HG02623 (cell line): ENCODE data around the gene SSC5D.
A peak's percentile ranks its signal among the peaks of the same experiment; 100 is the strongest.

ENCODE experiments used
- ATAC-seq: cut with Tn5 transposase; IDR thresholded peaks from one replicate; pipeline ENCODE4 v1.9.1; 2021; ENCODE audit warnings: moderate library complexity; ENCODE audit not compliant: unreplicated experiment

SSC5D gene

DNA sequence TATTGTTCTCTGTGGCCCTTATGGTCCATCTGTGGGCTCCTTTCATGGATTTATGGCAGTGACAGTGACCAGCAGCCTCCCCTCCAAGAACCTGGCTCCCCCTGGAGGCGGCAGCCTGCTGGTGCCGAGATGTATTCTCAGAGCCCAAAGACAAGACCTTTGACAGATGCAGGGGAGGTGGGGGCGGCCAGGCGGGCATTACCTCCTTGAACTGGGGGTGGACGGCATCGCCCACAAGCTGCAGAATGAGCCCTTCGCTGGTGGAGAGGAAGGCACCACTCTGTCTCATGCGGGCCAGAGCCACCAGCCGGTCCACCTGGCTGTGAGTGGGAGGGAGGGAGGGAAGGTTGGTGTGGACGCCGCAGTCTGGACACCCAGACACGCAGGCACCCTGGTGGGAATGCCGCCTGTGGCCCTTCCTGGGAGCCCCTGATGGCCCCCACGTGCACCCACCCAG, 33.4 kb upstream of the SSC5D start:
- ATAC-seq, result no peak

DNA sequence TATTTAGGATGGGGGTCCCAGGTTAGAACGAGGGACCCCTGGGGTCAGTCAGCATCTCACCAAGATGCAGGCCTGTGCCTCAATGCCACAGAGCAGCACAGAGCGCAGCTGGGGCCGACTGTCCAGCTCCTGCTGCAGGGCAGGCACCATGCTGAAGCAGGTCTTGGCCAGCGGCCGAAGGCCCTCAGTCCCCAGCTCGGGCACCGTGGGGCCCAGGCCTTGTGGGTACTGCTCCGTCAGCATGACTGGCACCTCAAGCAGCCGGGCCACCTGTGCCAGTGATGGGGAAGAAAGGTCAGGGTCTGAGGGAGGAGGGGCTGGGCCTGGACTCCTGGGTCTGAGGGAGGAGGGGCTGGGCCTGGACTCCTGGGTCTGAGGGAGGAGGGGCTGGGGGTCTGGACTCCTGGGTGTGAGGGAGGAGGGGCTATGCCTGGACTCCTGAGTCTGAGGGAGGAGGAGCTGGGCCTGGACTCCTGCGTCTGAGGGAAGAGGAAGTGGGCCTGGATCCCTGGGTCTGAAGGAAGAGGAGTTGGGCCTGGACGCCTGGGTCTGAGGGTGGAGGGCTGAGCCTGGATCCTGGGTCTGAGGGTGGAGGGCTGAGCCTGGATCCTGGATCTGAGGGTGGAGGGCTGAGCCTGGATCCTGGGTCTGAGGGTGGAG, 32.5 kb upstream of the SSC5D start:
- ATAC-seq, result no peak

- no peak for ATAC-seq
Observed at GRCh38 chr19:55456347-55456746, 31.9 kb upstream of the SSC5D start.

- no peak for ATAC-seq
Observed at GRCh38 chr19:55457683-55458457, 30.4 kb upstream of the SSC5D start.

DNA sequence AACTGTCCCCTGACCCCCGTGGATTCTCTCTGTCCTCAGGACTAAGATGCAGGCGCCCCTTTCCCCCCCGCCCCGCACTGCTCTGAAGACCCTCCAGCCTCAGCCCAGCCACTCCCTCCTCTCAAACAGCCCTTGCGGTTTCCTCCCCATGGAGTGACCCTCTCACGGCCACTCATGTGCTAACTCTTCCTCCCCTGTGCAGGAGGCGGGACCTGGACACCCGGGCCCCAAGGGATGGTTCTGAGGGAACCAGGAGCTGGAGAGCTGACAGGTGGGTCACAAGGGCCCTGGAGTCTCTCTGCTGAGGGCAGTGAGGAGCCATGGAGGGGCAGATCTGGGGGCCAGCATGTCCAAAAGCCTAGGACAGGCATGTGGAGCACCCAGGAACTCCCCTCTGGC, 28.7 kb upstream of the SSC5D start:
- no peak for ATAC-seq

GRCh38 chr19:55459950-55460657, 28.1 kb upstream of the SSC5D start:
- ATAC-seq, result no peak

DNA sequence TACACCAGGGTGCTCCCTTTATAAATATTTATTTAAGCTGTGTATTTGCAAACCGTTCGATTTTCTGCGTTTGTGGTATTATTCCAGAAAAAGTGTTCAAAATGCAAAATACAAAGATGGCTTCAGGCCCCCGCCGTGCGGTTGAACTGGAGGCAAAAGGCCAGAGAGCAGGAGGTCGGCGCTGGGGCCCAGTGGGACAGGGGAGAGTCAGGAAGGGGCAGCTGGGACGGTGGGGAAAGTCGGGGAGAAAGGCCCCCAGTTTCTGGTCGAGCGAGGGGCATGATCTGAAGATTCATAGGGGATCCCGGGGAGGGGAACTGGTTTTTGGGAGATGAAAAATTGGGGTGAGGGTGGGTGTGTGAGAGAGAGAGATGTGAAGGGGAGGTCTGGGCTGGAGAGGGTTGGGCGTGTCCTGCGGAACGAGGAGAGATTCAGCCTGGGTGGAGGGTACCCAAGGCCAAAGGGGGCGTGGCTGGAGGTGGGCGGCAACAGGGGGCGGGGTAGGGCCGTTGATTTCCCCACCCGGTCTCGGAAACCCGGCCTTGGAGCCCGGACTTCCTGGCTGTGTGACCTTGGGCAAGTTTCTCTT, 27.5 kb upstream of the SSC5D start:
- no peak for ATAC-seq

DNA sequence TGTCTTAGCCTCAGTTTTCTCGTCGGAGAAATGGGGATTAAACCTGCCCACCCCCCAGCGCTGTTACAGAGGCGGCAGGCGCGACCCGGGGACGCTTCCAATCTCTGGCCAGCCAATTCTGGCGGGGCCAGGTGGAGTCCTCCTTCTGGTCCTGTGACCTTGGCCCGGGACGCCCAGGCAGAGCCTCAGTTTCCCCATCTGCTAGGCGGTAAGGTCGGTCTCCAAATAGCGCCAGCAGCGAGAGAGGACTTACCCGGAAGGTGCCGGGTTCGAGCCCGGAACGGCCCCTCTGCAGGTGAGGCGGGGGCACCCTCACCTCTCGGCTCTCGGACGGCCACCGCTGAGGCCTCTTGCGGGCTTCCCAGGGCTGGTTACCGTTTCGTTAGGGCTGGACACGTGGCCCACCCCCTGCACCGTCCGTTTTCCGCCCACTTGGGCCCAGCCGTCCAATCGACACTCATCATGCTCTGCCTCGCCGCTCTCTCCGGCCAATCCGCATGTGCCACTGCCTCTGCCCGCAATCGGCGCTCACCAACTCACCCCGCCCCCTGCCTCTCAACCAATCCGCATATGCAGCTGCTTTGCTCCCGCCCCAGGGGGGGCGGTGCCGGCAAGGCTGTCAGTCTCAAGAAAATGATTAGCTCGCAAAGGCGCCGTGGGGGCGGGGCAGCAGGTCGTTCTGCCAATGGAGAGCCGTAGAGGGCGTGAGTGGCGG, 26.8 kb upstream of the SSC5D start, which contains the start of gene ISOC2:
Gene ISOC2 (minus strand): TSS at position 384 of the 715 bp plus-strand sequence. CDS start 5,156 bp downstream, outside the sequence.
- ATAC-seq, result peak; percentile 86

DNA sequence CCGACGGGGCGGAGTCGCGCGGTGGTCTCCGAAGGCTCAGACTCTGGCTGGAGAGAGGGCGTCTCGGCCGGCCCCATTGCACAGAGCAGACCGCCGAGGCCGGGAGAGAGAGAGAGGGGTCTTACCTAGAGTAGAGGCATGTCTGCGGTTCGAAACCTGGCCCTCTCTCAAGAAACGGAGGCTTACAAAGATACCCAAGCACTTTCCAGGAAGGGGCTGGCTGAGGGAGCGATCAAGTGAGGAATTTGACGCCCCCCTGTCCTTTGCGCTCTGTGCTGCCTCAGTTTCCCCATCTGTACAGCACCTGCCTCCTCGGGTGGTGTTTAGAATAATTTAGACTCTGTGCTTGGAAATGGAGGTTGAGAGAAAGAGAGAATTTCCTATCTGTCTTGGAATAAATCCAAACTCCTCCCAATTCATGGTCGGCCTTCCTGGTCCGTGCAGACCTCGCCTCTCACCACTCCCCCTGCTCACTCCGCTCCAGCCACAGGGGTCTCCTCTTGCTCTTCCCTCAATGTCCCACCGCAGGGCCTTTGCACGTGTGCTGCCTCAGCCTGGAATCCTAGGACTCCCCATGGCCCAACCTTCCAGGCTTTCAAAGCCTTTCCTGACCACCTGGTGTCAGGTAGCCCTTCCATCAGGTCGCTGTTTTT, 26.1 kb upstream of the SSC5D start:
- ATAC-seq, result no peak

DNA sequence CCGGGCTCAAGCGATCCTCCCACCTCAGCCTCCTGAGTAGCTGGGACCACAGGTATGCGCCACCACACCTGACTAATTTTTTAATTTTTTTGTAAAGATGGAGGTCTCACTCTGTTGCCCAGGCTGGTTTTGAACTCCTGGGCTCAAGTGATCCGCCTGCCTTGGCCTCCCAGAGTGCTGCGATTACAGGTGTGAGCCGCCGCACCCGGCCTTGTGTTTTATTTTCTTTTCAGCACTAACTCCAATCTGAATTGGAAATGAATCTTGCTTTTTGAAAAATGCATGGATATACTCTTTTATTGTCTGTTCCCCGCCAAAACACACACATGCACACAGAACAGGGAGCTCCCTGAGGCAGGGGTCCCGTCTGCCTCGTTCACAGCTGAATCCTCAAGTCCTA, 25.5 kb upstream of the SSC5D start:
- no peak for ATAC-seq

DNA sequence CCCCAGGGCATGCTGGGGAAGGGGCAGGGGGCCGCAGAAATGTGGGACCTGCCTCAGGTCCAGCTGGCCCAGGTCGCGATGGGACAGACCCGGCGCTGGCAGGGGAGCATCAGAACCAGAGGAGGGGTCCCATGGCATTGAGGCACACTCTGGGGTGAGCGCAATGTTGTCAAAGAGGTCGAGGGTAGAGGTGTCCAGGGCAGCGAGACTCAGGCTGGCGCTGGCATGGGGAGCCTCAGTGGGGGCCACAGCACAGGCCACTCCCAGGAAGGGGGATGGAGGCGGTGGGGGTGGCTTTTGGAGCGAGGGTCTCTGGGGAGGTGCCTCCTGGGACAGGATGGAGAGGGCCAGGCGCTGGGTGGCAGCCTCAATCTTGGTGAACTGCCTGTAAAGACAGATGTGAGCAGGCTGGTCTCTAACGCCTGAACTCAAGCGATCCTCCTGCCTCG, 24.6 kb upstream of the SSC5D start:
- no peak for ATAC-seq

- no peak for ATAC-seq
Observed at GRCh38 chr19:55464039-55464661, 24.1 kb upstream of the SSC5D start.

GRCh38 chr19:55464662-55465054, 23.6 kb upstream of the SSC5D start, which contains the start of gene C19orf85:
Gene C19orf85 (minus strand): TSS chr19:55464751. CDS start chr19:55464554, 197 bp downstream.
- ATAC-seq, result no peak

GRCh38 chr19:55465460-55466240, 22.6 kb upstream of the SSC5D start:
- ATAC-seq, result no peak

DNA sequence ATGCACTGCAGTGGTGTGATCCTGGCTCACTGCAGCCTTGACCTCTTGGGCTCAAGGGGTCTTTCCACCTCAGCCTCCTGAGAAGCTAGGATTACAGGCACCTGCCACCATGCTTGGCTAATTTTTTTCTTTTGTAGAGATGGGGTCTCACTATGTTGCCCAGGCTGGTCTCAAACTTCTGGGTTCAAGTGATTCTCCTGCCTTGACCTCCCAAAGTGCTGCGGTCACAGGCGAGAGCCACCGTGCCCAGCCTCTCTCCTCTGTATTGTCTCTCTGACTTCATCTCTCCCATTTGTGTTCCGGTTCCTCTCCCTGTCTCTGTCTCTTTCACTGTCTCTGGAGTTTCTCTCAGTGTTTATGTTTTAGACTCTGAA, 22.0 kb upstream of the SSC5D start:
- ATAC-seq, result no peak

GRCh38 chr19:55467236-55468053, 20.8 kb upstream of the SSC5D start:
- ATAC-seq, result no peak

DNA sequence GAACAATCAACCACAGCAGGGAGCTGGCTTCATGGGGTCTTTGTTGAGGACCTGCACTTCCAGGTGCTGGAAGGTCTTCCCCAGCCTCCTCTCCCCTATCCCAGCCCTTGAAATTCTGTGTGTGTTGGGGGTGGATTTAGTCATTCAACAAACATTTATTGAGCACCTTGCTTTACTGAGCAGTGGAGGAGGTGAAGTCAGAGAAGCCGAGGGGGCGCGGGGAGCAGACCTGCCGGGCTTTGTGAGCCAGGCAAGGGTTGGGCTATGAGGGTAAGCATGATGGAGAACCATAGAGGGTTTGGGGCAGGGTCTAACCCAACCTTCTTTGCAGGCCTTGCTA, 20.2 kb upstream of the SSC5D start:
- ATAC-seq, result no peak

DNA sequence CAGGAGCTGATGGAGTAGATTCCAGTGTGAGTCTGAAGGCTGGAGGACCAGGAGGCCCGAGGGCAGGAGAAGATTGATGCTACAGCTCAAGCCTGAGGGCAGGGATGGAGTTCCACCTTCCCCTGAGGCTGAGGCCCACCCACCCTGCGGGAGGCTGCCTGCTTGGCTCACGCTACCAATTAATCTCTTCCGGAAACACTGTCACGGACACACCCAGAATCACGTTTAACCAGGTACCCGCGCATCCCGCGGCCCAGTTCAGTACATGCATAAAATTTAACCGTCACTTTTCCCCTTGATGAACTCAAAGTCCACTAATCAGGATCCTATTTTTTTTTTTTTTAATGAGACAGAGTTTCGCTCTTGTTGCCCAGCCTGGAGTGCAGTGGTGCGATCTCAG, 17.0 kb upstream of the SSC5D start:
- ATAC-seq, result no peak
